ENCODE measurements around the gene PRPH2.

Gene PRPH2, protein sequence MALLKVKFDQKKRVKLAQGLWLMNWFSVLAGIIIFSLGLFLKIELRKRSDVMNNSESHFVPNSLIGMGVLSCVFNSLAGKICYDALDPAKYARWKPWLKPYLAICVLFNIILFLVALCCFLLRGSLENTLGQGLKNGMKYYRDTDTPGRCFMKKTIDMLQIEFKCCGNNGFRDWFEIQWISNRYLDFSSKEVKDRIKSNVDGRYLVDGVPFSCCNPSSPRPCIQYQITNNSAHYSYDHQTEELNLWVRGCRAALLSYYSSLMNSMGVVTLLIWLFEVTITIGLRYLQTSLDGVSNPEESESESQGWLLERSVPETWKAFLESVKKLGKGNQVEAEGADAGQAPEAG

DNA sequence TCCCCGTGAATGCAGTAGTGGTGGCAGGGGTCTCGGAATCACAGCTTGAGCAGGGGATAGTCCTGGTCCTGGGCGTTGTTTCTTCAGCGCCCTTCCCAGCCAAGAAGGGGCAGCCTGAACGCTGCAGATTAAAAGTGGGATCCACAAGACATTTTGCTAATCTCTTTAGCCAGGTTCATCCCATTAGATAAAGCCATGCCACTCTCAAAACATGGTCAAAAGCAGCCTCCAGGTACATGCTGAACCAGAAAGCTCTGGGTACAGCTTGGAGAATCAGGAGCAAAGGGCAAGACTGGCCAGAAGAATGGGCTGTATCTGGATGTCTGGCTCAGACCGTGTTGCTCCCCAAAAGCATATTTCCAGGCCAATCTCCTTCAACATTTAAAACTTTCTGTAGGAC is at the start of gene PRPH2:
Gene PRPH2 (minus strand): TSS at position 101 of the 400 bp plus-strand sequence. CDS start 263 bp downstream, outside the sequence.
- DNase-seq (ENCODE audit: low read depth in 2 of 2), result no peak

DNA sequence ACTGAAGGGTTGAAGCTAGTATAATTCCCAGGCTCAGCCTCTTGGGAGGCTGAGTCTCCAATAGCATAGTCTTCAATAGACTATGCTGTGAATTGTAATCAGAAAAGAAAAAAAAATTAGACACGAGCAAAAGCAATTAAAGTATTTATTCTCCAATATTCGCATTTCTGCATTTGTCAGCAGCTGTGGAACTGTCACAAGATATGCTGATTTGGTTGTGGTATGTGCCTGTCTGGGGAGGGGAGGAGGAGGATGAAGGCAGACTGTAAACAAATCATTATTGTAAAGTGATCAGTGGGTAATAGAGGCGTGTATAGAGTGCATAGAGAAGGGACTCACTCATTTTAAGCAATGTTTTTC is 49.3 kb upstream of the PRPH2 start:
- no peak for DNase-seq (ENCODE audit: low read depth in 2 of 2)

DNA sequence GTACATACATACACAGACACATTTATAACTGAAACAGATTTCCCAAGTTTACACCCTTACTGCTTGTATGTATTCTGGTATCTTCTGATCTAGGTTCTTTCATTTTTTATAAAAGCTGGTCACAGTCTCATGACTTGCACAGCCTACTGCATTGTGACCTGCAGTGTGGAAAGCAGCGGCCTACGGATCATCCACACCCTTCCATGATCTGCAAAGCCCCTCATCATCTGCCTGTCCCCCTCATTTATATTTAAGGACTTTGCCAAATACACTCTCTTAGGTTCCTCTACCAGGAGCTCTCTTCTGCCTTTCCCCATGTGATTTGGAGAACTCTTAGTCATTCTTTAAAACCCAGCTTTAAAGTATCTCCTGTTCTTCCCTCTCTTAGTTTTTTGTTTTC is 47.4 kb upstream of the PRPH2 start:
- DNase-seq (ENCODE audit: low read depth in 2 of 2), result no peak

DNA sequence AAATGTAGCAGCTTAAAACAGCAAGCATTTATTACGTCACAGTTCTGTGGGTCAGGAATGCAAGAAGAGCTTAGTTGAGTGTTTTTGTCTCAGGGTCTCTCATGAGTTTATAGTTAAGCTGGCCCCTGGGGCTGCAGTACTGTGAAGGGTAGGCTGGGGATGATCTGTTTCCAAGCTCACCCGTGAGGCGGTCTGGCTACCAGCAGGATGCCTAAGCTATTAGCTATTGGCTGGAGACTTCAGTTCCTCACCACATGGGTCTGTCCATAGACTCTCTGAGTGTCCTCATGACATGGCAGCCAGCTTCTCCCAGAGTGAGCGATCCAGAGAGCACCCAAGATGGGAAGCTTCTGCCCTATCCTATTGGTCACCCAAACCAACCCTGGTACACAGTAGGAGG is 46.7 kb upstream of the PRPH2 start:
- no peak for DNase-seq (ENCODE audit: low read depth in 2 of 2)

DNA sequence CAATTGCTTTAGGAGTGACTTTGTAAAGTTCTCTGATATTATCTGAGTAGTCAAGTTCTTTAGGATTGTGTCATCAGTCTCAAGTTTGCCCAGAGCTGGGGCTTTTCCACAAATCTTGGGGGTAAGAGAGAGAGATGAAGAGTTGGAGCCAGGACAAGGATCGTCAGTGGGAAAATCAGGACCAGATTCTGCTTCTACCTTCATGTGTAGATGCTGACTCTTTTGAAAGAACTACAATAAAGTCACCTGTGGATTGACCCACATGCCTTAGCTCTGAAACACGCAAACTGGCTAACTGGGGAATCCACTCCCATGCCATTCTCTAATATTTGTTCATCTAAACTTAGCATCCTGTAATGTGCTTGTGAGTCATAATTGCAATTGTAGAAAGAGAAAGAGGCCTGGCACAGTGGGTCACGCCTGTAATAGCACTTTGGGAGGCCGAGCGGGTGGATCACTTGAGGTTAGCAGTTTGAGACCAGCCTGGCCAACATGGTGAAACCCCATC is 43.8 kb upstream of the PRPH2 start:
- DNase-seq (ENCODE audit: low read depth in 2 of 2), result no peak

DNA sequence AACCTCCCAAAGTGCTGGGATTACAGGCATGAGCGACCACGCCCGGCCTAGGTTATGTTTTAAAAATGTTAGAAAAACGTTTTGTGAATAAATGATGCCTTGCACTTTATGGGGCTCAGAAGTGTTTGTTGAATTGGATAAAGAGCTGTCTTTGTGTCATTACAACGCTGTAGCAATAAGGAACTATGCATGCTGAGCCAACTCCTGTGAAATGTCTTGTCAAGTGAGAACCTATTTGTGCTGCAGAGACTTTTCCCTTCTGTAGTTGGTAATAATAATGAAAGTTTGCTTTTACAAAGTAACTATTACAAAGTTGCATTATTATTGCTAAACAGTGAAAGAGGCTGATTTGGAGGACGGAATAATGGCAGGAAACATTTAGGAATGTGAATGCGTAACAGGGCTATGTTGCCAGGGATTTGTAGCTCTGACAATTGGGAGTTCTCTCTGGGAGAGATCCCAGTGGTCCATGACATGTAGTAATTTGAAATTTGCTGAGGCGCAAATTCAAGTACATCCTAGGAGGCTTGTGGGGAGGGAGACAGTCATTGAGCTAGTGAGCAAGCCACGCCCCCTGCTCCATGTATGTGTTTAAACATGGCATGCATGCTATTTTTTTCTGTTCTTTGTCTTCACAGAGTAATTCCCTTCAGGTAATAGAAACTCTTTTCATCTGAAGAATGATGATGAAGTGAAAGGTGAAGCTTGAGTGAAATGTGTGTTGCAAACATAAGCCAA is 42.7 kb upstream of the PRPH2 start:
- no peak for DNase-seq (ENCODE audit: low read depth in 2 of 2)

DNA sequence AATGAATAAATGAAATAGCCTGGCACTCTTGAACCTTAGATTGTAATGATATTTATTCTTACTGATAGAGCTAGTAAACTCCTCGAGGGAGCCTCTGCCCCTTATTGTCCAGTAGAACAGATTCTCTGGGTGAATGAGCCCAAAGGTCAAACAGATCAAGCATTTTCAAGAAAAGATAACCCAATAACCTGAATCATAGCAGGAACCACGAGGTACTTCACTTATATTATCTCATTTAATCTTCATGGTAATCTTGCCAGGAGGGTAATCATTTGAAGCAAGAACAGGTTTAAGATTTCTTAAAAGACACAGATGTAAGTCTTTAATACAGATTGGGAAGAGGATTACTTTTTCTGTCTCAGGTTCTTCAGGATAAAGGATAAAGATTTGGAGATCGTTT is 40.6 kb upstream of the PRPH2 start:
- no peak for DNase-seq (ENCODE audit: low read depth in 2 of 2)

DNA sequence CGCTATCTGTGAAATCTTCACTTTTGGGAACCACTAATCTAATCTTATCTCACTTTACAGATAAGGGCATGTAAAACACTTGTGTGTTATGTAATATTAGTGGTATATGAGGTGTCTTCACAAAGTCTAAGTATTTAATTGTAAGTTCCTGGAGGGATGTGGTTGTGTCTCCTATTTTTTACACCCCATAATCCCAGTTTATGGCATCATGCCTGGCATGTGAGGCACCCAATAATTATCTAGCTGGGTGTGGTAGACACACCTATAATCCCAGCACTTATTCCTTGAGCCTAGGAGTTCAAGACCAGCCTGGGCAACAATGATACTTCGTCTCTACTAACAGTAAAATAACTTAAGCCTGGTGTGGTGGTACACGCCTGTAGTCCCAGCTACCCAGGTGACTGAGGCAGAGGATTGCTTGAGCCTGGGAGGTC is 40.0 kb upstream of the PRPH2 start:
- no peak for DNase-seq (ENCODE audit: low read depth in 2 of 2)

DNA sequence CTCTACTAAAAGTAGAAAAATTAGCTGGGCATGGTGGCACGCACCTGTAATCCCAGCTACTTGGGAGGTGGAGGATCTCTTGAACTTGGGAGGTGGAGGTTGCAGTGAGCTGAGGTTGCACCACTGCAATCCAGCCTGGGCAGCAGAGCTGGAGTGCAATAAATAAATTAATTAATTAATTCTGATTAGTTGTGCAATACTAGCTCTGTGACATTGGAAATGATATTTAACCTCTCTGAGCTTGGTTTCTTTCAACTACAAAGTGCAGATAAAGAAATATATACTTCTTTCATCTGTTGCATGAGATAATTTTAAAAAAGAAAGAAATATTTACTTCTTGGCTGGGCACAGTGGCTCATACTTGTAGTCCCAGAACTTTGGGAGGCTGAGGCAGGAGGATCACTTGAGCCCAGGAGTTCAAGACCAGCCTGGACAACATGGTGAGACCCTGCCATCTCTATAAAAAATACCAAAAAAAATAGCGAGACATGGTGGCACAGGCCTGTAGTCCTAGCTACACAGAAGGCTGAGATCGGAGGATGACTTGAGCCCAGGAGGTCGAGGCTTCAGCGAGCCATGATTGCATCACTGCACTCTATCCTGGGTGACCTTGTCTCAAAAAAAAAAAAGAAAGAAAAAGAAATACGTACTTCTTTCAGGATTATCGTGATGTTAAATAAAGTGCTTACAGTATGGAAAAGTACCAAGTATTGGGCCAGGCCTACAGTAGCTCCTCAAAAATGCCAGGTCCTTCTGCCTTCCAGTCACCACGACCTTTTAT is 39.1 kb upstream of the PRPH2 start:
- DNase-seq (ENCODE audit: low read depth in 2 of 2), result no peak

DNA sequence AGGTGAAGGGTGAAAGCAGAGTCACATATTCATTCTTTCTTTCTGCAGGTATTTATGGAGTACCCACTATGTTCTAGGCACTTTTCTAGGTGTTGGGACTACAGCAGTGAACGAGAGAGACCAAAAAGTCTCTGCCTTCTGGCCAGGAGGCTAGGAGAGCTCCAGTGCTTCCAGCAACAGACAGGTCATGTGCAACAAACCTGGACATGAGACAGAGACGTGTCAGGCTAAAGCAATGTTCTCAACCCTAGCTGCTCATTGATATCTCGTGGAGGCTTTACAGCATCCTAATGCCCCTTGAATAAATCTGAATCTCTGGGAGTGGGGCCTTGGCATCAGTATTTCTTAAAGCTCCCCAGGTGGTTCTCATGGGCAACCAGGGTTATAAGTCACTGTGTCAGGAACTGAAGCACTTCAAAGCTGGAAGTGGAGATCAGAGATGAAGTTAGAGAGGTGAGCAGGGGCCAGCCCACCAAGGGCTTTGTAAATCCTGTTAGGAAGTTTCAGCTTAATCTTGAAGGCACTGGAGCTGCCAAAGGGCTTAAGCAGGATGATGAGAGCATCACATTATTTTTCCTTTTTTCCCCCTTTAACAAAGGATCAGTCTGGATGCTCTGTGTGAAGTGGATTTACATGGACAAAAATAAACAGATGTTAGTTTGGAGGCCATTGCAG is 36.5 kb upstream of the PRPH2 start:
- DNase-seq (ENCODE audit: low read depth in 2 of 2), result no peak

DNA sequence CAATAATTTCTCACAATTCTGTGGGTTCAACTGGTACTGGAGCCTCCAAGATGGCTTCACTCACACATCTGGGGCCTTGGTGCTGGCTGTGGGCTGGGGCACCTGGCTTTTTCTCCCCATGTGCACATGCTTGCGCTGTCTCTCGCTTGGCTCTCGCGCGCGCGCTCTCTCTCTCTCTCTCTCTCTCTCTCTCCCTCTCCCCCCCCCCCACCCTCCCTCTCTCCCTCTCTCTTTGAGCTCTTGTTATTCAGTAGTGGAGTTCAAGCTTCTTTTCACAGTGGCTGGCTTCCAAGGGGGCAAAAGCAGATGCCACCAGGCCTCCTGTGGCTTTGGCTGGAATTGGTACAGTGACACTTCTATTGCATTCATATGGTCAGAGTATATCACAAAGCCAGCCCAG is 34.3 kb upstream of the PRPH2 start:
- DNase-seq (ENCODE audit: low read depth in 2 of 2), result no peak

DNA sequence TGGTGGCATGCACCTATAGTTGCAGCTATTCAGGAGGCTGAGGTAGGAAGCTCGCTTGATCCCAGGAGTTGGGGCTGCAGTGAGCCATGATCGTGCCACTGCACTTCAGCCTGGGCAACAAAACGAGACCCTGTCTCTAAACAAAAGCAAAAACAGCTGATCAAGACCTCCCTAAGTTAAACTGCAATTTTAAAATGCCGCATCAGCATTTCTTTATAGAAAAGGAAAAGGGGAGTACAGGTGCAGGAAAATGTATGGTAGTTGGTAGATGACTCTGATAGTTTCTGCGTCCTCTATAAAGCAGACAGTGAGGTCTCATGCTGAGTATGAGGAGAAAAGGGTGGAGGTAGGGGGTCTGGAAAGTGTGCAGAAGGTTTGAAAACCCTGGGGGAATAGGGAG is 32.4 kb upstream of the PRPH2 start:
- DNase-seq (ENCODE audit: low read depth in 2 of 2), result no peak

DNA sequence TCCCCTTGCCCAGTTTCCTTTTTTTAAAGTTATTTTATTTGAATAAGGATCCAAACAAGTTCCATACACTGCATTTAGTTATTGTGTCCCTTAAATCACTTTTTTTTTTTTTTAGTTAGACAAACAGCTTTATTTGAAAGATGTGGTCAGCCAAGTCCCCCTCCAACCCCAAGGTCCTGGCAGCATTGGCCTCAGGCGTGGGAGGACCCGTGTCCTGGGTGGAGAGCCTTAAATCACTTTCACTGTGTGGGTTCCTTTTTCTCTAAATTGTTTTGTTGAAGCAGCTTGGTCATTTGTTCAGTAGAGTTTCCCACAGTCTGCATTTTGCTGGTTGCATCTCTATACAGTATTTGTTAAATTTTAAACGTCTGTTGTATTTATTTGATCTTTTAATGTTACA is 28.7 kb upstream of the PRPH2 start:
- DNase-seq (ENCODE audit: low read depth in 2 of 2), result no peak

DNA sequence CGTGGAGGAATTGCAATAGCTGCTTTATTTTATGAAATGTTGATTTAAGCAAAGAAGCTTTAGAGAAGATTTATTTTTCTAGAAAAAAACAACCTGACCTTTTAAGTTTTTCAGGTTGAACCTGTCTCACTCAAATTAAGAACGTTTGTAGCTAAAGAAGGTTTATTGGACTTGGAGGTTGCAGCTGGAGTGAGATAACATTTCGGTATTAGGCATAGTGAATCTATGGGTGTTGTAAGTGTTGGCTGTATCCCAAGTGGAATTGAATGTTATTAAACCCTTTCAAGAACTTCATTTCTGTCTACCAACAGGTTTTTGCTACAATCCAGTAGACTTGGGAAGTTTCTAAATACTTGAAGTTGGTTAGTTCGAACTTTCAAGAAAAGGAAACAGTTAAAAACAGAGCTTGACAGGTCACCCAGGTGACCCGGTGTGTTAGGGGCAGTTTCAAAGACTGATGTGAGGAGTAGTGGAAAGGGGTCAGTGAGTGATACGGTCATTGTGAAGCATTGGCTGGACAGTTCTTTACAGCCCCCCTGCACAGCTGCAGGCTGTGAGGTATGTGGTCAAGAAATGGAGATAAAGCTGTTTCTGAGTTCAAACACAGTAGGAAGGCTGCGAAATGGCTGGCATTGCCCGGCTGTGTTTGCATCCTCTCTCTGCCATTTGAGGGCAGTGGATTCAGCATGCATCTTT is 26.0 kb upstream of the PRPH2 start:
- DNase-seq (ENCODE audit: low read depth in 2 of 2), result no peak

DNA sequence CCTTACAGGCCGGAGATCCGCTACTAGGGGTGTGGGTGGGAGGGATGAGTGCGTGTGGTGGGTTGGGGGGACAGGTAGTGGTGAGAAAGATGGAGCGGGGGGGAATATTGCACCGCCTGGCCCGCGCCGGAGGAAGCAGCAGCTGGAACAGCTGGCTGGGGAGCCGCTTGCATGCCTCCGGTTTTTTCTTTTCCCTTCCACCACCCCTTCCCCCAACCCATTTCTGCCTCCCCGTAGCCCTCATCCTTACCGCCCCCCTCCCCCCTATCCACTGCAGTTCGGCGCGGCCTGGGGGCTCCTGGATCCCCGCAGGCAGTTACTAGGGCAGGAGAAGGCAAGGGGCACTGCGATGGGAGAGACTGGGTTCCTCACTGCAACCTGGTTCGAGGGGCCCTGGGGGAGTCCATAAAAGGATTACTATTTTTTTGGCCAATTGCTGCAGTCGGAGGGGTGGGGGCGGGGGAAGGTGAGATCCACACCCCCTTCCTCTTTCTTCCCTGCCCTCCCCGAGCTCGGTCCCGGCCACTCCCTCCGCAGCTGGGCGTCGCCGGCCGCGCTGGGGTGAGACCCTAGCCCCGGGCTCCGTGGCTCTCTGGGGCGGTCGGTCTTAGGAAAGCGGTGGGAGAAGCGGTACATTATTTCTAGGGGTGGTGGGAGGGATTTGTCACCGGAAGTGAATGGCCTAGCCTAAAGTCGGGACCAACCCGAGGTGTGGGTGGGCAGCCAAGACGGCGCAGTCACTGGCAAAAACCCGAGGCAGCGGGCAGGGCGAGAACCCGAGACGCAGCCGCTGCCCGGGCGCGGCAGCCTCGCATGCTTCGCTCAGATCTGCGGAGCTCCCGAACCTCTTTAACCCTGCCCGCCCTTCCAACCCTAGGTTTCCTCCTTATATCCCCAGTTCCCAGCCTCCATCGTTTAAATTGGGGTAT is 24.3 kb upstream of the PRPH2 start:
- DNase-seq (ENCODE audit: low read depth in 2 of 2), result peak; percentile 79 to 86

DNA sequence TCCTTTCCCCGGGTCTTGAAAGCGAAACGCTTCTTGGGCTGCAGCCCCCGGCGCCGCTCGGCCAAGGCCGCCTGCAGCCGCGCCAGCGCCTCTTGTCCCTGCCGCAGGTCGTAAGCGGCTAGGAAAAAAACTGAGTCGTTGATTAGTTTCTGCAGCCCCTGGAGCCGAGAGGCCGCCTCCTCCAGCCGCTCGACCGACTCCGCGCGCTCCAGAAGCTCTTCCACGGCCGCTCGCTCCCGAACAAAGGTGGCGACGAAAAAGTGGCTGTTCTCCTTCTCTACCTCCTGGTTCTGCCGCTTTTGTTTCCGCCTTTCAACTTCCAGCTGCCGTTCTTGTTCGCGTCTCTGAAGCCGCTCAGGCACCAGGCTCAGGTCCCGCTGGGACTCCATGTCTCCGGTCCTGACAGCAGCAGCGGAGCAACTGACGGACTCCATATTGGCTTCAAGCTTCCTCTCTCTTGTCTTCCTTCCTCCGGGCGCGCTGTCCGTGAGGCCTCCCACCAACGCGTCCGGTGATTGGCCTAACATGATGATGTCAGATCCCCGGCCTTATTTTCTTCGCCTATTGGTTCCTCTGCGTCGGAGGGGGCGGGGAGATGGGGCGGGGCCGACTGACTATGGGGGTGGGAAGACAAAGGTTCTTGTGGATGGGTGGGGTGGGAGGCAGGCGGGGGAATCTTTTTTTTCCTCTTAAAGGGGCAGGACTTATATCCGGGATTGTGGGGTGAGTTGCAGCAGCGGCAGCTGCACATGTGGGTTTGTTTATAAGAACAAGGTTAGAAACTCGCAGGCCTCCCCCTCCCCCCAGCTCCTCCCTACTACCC is 23.5 kb upstream of the PRPH2 start, which contains the start of gene TBCC:
Gene TBCC (minus strand): TSS at position 464 of the 823 bp plus-strand sequence. CDS start 30 bp downstream, at position 434.
- DNase-seq (ENCODE audit: low read depth in 2 of 2), result peak; percentile 97 to 98

DNA sequence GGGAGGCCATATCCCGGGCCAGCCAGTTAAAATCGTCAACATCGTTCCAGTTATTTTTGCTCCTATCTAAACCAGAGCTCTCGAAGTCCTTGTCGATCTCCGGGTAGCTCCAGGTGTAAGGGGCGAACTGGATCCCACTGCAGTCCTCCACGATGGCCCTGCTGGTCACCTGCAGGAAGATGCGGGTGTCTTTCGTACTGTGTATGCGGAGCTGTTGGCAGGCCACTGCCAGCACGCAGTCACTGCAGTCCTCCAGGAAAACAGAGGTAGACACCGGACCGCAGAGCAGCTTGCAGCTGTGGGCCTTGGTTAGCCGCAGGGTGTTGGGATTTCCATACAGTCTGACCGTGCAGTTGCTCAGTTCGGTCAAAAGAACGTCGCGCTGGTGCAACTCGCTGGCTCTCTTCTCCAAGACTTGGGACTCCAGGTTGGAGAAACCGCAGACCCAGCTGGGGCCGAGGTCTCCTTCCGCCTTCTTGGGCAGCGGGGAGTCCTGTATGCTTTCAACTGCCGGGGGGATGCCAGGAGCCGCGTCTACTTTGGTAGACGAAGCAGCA is 22.8 kb upstream of the PRPH2 start:
- no peak for DNase-seq (ENCODE audit: low read depth in 2 of 2)

DNA sequence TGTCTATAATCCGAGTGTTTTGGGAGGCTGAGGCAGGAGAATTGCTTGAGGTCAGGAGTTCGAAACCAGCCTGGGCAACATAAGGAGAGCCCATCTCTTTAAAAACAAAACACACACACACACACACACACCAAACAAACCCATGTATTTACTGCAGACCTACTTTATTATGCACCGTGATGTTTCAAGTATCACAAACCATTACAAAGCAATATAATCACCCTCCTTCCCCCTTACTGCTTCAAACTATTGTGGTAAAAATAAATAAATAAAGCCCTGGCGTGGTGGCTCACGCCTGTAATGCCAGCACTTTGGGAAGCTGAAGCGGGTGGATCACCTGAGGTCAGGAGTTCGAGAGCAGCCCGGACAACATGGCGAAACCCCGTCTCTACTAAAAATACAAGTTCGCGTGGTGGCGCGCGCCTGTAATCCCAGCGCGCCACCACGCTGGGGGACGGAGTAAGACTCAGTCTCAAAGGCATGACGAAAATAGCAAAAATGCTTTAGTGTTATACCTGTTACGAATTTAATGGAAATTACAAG is 22.0 kb upstream of the PRPH2 start:
- DNase-seq (ENCODE audit: low read depth in 2 of 2), result no peak

Measured in fibroblast of skin of left biceps (primary cell).